HAP-1 (cell line): ENCODE results near the gene RFWD3.

Experiments used
- DNase-seq, 2 experiments: peaks; one replicate each; pipeline ENCODE4 v3.0.0-alpha.2; 2016 to 2020; ENCODE audit warnings: low spot score in 2 of 2
- H3K27me3 ChIP-seq: fragments of 250-450 bp; sonication (Bioruptor Pico); 2 replicates; pipeline ENCODE4 v1.5.1; 2020; ENCODE audit warnings: low read depth, mild to moderate bottlenecking, moderate library complexity
- H3K36me3 ChIP-seq: fragments of 250-450 bp; sonication (Bioruptor Pico); replicated peaks from 2 replicates; pipeline ENCODE4 v1.5.1; 2020; ENCODE audit warnings: mild to moderate bottlenecking
- H3K4me1 ChIP-seq: fragments of 250-450 bp; sonication (Bioruptor Pico); 2 replicates; pipeline ENCODE4 v1.5.1; 2020; ENCODE audit warnings: mild to moderate bottlenecking
- H3K4me3 ChIP-seq: fragments of 250-450 bp; sonication (Bioruptor Pico); 2 replicates; pipeline ENCODE4 v1.5.1; 2020; ENCODE audit warnings: mild to moderate bottlenecking, moderate library complexity
- H3K9me3 ChIP-seq: fragments of 250-450 bp; sonication (Bioruptor Pico); 2 replicates; pipeline ENCODE4 v1.5.1; 2020; ENCODE audit warnings: mild to moderate bottlenecking, moderate library complexity
- in situ Hi-C: fragments of 300-500 bp; cut with MboI; formaldehyde crosslinking; loops from 3 replicates; pipeline ENCODE4 v1.14.3; 2020; ENCODE audit warnings: low sequenced_read_pairs, inconsistent platforms, mixed read lengths

RFWD3 gene

GRCh38 chr16:74575807-74576643, 90.7 kb downstream of the RFWD3 start:
- Histone ChIP-seq H3K9me3 (no peaks in the 10 kb centered on the region), H3K4me3 (no peak overlapping the region), H3K4me1 (peaks cover 13% of the 10 kb centered on the region), H3K27me3 (no peaks in the 10 kb centered on the region), H3K36me3 (no peaks in the 10 kb centered on the region; the same call in 1 of the 2 replicates)
- in situ Hi-C loops, result no loop called here
- no peak for DNase-seq

DNA sequence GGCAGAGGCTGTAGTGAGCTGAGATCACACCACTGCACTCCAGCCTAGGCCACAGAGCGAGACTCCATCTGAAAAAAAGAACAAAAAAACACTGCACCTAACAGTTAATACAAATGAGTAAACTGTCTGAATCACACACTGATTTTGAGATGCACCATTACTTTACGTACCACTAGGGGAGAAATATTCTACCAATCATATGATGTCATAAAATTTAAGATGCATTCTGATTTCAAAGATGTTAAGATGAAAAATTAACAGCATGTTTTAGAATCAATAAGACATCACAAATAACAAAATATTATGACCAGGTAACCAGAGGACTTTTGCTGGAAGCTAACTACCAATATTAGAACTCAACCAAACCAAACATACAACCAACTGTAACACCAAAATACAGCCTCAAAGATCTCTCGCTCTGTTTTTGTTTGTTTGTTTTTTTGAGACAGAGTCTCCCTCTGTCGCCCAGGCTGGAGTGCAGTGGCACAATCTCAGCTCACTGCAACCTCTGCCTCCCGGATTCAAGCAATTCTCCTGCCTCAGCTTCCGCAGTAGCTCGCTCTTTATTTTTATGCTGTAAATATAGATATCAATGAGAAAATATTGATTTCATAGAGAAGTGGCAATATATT, 91.4 kb downstream of the RFWD3 start:
- DNase-seq, result no peak
- Histone ChIP-seq H3K4me3 (no peak overlapping the region), H3K9me3 (no peaks in the 10 kb centered on the region), H3K27me3 (no peaks in the 10 kb centered on the region), H3K36me3 (no peaks in the 10 kb centered on the region), H3K4me1 (peaks cover 13% of the 10 kb centered on the region)
- in situ Hi-C loops, result no loop called here

GRCh38 chr16:74574146-74574545, 92.5 kb downstream of the RFWD3 start:
- in situ Hi-C loops, result no loop called here
- Histone ChIP-seq H3K9me3 (no peaks in the 10 kb centered on the region), H3K36me3 (no peaks in the 10 kb centered on the region), H3K27me3 (no peaks in the 10 kb centered on the region), H3K4me3 (no peak overlapping the region), H3K4me1 (peaks cover 13% of the 10 kb centered on the region)
- DNase-seq, result no peak

DNA sequence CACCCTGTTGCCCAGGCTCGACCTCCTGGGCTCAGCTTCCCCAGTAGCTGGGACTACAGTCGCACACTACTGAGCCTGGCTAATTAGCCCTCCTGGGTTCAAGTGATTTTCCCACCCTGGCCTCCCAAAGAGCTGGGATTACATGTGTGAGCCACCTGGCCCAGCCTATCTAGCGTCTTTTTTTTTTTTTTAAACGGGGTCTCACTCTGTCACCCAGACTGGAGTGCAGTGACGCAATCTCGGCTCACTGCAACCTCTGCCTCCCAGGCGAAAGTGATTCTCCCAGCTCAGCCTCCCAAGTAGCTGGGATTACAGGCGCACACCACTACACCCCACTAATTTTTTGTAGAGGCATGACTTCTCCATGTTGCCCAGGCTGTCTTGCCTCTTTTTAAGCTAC, 93.1 kb downstream of the RFWD3 start:
- in situ Hi-C loops, result no loop called here
- Histone ChIP-seq H3K4me1 (peaks cover 8% of the 10 kb centered on the region), H3K4me3 (no peak overlapping the region), H3K9me3 (no peaks in the 10 kb centered on the region), H3K27me3 (no peaks in the 10 kb centered on the region), H3K36me3 (no peaks in the 10 kb centered on the region)
- no peak for DNase-seq
